LoVo (cell line): Measurements from ENCODE around the gene MPHOSPH9.

Experiments used
- DNase-seq: peaks from one replicate; pipeline ENCODE4 v3.0.0-alpha.2; 2016; ENCODE audit warnings: low spot score

Gene MPHOSPH9

GRCh38 chr12:123232807-123233504 lies at the start of gene MPHOSPH9, which contains the start of gene MTRFR:
Gene MPHOSPH9, minus strand, starts transcription at chr12:123233141. Its CDS starts 2,777 bp downstream, at chr12:123230364.
Gene MTRFR, plus strand, starts transcription at chr12:123233436. Its CDS starts 20,239 bp downstream, at chr12:123253675.
- peak; percentile 100 for DNase-seq

- DNase-seq = no peak
Measured at GRCh38 chr12:123282111-123282510, 49.2 kb upstream of the MPHOSPH9 start.

- DNase-seq = no peak
Measured at GRCh38 chr12:123280971-123281370, 48.0 kb upstream of the MPHOSPH9 start.

GRCh38 chr12:123278101-123278627 lies 45.2 kb upstream of the MPHOSPH9 start:
- no peak for DNase-seq

- no peak for DNase-seq
Measured at GRCh38 chr12:123273166-123273565, 40.2 kb upstream of the MPHOSPH9 start.

- DNase-seq = peak; percentile 80
Measured at GRCh38 chr12:123271001-123271668, 38.2 kb upstream of the MPHOSPH9 start.

- no peak for DNase-seq
Measured at GRCh38 chr12:123270214-123271000, 37.5 kb upstream of the MPHOSPH9 start.

- no peak for DNase-seq
Measured at GRCh38 chr12:123269896-123270213, 36.9 kb upstream of the MPHOSPH9 start.

GRCh38 chr12:123269395-123269892 lies 36.5 kb upstream of the MPHOSPH9 start:
- DNase-seq = no peak

- no peak for DNase-seq
Measured at GRCh38 chr12:123268850-123269249, 35.9 kb upstream of the MPHOSPH9 start.

GRCh38 chr12:123267991-123268843 lies 35.3 kb upstream of the MPHOSPH9 start:
- no peak for DNase-seq

GRCh38 chr12:123267335-123267920 lies 34.5 kb upstream of the MPHOSPH9 start:
- DNase-seq = no peak

GRCh38 chr12:123266679-123267277 lies 33.8 kb upstream of the MPHOSPH9 start:
- no peak for DNase-seq

GRCh38 chr12:123265851-123266678 lies 33.1 kb upstream of the MPHOSPH9 start:
- no peak for DNase-seq

- no peak for DNase-seq
Measured at GRCh38 chr12:123264642-123265041, 31.7 kb upstream of the MPHOSPH9 start.

- DNase-seq = no peak
Measured at GRCh38 chr12:123263196-123263817, 30.4 kb upstream of the MPHOSPH9 start.

- no peak for DNase-seq
Measured at GRCh38 chr12:123261196-123261595, 28.3 kb upstream of the MPHOSPH9 start.

GRCh38 chr12:123260081-123260480 lies 27.1 kb upstream of the MPHOSPH9 start:
- DNase-seq = no peak

- no peak for DNase-seq
Measured at GRCh38 chr12:123258593-123258992, 25.7 kb upstream of the MPHOSPH9 start.
